Spleen (tissue), 7 donors: Measurements from ENCODE around the gene PLK3.

Experiments used
- POLR2A ChIP-seq, 3 donors: fragments of 450-650 bp; IDR thresholded peaks; one replicate each; pipeline ENCODE4 v1.5.1; 2017; ENCODE audit warnings: antibody characterized with exemption in 3 of 3, mild to moderate bottlenecking in 1 of 3
- POLR2AphosphoS5 ChIP-seq, 3 donors: sonication (generic); formaldehyde crosslinking; IDR thresholded peaks; one replicate each; pipeline ENCODE4 v1.5.1; 2017; ENCODE audit warnings: antibody characterized with exemption in 3 of 3
- TF ChIP-seq, protein P1 (sequence below), 11 experiments: fragments of 200-600 bp in 7 of 11; fragments of 450-650 bp in 4 of 11; sonication (generic) in 4 of 11; IDR thresholded peaks in 8 of 11; conservative IDR thresholded peaks in 3 of 11; 1 replicate in 7 of 11; 2 replicates in 4 of 11; pipeline versions ENCODE4 v1.4.0 to v1.8.0; 2016 to 2021; ENCODE audit warnings: antibody characterized with exemption in 11 of 11, inconsistent platforms in 4 of 11, mild to moderate bottlenecking in 1 of 11
- donor health status: DM: no; HTN: no; CAD: no; lungs with moderate emphysema.
- donor health status: DM: no; HTN: no; CAD: no.
- donor health status: DM: no; HTN: no; CAD: no.

DNA sequence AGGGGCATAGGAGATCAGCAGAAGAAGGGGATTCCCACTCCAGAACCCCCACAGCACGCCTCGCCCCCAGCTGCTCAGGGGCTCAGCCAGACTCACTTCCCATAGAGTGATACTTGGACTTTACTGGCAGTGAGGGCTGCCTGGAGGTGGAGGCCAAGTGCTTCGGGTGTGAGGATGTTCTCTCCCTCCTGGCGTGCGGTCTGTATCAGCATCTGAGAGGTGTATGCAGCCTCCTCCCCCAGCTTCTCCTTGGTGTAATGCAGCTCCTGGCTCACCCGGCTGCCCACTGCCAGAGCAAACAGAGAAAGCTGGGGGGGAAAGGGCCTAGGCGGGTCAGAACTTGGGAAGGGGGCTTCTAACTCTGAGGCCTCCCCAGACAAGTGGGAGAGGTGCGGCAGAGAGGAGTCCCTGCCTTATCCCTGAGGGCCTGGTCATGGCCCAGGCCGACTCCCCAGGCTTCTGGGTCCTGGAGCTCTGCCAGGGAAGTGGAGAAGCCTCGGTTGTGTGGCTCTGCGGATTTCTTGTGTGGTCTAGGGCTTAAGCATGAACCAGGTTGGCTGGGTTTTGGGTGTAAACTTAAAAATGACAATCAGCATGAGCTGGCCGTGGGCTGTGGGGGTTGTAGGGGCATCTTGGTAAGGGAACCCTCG, 32.0 kb downstream of the PLK3 start:
- TF ChIP-seq POLR2AphosphoS5 (IDR thresholded peaks at IDR 0.05), result no peak
- TF ChIP-seq POLR2A (IDR thresholded peaks at IDR 0.05), result no peak
- TF ChIP-seq, protein P1, sequence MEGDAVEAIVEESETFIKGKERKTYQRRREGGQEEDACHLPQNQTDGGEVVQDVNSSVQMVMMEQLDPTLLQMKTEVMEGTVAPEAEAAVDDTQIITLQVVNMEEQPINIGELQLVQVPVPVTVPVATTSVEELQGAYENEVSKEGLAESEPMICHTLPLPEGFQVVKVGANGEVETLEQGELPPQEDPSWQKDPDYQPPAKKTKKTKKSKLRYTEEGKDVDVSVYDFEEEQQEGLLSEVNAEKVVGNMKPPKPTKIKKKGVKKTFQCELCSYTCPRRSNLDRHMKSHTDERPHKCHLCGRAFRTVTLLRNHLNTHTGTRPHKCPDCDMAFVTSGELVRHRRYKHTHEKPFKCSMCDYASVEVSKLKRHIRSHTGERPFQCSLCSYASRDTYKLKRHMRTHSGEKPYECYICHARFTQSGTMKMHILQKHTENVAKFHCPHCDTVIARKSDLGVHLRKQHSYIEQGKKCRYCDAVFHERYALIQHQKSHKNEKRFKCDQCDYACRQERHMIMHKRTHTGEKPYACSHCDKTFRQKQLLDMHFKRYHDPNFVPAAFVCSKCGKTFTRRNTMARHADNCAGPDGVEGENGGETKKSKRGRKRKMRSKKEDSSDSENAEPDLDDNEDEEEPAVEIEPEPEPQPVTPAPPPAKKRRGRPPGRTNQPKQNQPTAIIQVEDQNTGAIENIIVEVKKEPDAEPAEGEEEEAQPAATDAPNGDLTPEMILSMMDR (IDR thresholded peaks at IDR 0.05 in 8 of 11, conservative IDR thresholded peaks at IDR 0.05 in 3 of 11), result no peak
